ENCODE measurements around the gene TMLHE.
"Not testable (repeated sequence)": the region's sequence is repeated elsewhere in the genome, so short reads cannot be mapped to it uniquely, and the experiment has no call there.

The TMLHE gene, protein sequence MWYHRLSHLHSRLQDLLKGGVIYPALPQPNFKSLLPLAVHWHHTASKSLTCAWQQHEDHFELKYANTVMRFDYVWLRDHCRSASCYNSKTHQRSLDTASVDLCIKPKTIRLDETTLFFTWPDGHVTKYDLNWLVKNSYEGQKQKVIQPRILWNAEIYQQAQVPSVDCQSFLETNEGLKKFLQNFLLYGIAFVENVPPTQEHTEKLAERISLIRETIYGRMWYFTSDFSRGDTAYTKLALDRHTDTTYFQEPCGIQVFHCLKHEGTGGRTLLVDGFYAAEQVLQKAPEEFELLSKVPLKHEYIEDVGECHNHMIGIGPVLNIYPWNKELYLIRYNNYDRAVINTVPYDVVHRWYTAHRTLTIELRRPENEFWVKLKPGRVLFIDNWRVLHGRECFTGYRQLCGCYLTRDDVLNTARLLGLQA

DNA sequence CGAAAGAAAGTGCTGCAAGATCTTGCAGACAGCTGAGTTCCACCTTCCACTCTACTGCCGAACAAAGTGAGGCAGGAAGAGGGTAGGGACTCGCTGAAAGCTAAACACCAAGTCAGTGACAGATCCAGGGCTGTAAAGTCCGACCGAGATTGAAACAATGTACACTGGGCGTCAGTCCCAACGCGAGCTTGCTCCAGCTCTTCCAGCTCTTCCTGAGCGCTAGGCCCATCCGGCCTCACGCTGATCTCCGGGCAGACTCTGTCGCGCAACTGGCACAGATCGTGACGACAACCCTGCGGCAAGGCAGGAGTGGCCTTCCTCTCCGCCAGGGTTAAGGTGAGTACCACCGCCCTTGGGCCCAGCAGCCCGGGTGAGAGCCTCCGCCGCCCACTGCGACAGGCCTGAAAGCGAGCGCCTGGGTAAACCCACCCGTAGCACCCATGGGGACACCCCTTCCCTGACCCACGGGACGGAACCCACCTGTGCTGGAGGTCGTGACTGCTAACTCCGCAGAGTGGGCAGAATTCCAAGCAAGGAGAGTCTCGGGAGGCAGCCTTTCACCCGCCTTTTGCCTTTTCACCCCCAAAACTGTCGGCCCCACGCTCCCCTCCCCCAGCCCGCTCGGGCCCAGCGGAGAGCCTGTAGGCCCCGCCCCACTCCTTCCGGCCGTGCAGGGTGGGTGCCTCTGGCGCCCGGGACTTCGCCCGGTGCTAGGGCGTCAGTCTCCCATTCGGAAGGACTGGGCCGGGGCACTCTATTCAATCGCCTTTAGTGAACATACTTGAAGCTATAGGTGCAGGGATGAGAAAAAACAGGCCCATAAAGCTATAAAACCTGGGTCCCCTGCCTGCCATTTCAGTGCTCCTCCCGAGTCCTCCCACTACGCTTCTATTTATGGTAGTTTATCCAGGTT is at the start of gene TMLHE, which contains the start of gene SPRY3:
Gene TMLHE, minus strand, starts transcription at position 641 of the 913 bp plus-strand sequence. CDS start 67,676 bp downstream, outside the sequence.
Gene SPRY3, plus strand, starts transcription at position 275 of the 913 bp plus-strand sequence.
- DNase-seq: peak; percentile 73

DNA sequence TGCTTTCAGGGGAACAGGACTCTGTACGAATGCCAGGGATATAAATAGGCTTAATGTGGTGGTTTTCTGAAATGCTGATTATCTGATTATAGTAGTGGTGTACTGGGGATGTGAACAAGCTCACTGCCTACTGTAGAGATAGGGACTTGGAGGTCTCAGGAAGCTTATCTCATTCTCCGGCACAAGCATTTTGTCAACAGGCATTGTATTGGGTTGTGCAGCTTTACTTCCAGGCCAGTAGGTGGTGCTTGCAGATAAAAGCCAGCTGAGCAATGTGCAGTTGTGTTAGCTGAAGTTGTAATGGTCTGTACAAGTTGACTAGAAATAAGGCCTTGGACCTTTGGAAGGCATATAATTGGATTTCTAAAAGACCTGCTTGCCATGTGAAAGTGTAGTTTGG is 49.5 kb upstream of the TMLHE start:
- DNase-seq: no peak

DNA sequence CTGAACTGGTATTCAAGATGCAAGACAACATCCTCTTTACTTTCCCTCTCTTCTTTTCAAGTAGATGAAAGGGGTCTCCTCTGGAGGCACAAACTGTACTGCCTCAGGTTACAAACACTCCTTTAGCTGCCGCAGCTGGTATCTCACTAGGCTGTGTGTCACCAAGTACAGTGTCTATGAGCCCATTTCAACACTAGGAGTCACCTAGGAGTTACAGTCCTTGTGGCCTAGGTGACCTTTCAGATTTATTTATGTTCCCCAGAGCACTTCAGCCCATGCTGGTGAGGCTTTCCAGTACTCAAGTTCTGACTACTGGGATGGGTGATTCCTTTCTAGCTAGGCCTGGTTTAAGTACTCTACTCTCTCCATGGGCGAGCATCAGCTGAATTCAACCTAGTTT is 32.4 kb upstream of the TMLHE start:
- no peak for DNase-seq

DNA sequence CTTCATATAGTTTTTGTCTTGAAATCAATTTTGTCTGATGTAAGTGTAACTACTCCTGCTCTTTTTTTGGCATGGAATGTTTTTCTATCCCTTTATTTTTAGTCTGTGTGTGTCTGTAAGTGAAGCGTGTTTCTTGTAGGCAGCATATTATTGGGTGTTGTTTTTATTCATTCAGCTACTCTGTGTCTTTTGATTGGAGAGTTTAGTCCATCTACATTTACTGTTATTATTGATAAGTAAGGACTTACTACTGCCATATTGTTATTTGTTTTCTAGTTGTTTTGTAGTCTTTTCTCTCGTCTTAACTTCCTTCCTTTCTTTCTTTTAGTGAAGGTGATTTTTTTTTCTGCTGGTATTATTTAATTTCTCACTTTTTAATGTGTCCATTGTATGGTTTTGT is 30.5 kb upstream of the TMLHE start:
- no peak for DNase-seq

DNA sequence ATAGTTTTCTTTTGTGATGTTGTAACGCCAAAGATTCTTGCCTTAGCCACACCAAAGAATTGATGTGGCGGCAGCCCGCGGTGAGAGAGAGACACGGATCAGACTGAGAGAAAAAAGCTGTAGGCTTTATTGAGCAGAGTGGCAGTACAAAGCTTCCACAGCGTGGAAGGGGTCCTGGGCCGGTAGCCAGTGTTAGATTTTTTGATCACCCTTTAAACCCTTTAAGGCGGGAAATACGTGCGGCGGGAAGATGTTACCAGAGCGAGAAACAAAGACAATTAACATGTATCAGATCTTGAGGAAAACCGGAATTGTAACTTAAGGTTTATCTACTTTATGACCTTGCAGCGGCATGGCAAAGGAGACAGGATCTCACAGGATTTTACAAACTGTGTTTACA is 28.6 kb upstream of the TMLHE start:
- not testable (repeated sequence) for DNase-seq

DNA sequence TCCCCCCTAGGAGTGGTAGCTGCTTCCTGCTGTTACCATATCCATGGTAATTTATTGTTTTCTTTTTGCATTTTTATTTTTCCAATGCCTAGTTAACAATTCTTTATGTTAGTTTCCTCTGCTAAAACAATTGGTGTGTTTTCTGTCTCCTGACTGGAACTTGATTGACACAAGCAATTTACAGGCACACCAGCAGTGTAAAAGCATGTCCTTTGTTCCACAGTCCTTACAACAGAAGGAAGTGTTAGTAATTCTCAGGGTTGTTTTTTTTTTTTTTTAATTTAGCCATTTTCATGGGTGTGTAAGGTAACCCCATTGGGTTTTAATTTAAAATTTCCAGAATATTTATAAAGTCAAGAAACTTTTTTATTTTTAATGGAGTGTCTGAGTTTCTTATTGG is 25.0 kb upstream of the TMLHE start:
- no peak for DNase-seq

DNA sequence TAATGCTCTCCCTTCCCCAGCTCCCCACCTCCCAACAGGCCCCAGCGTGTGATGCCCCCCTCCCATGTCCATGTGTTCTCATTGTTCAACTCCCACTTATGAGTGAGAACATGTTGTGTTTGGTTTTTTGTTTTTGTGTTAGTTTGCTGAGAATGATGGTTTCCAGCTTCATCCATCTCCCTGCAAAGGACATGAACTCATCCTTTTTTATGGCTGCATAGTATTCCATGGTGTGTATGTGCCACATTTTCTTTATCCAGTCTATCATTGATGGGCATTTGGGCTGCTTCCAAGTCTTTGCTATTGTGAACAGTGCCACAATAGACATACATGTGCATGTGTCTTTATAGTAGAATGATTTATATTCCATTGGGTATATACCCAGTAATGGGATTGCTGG is 22.3 kb upstream of the TMLHE start:
- not testable (repeated sequence) for DNase-seq

DNA sequence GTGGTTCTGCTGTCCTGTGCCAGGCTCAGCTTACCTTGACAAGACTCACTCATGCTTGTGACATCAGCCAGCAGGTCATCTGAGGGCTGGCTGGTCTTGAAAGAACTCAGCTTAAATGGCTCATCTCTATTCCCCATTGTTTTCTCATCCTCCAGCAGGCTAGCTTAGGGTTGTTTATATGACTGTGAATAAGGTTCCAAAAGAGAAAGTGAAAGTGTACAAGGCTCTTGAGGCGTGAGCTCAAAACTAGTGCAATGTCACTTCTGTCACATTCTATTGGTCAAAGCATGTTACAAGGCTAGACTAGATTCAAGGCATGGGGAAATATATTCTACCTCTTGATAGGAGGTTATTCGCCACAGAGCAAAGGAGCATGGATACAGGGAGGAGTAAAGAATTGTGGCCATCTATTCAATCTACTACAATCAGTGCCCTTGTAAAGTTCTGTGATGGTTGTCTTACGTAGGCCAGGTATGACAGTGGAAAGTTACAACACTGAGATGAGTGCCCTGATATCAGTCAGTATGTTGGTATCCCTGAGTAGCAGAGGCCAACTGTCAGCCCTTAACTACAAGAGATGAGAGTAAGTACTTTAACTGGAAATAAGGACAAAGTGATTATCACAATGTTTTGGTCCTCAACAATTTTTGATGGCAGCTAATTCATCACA is 19.8 kb upstream of the TMLHE start:
- no peak for DNase-seq

DNA sequence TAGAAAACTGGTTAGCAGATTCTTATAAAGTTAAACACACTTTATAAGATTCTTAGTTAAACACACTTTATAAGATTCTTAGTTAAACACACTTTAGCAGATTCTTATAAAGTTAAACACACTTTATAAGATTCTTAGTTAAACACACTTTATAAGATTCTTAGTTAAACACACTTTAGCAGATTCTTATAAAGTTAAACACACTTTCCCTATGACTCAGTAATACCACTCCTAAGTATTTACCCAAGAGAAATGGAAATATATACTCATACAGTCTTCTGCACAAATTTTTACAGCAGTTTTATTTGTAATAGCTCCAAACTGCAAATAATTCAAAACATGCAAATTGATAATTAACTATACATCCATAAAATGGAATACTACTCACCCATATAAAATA is 7.4 kb upstream of the TMLHE start:
- not testable (repeated sequence) for DNase-seq

DNA sequence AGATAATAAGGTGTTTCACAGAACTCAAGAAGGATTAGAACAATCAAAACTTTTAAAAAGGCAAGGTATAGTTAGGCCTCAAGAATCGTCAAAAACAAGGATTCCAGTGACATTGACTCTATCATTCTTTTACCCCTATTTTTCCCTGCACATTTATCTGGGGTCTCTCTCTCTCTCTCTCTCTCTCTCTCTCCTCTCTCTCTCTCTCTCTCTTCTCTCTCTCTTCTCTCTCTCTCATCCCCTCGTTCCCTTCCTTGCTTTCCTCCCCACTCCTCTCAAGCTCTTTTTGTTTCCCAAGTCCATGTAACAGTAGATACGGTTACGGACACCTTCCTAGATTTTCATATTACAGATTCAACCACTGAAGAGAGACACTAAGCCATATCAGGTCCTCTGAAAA is 3.2 kb upstream of the TMLHE start:
- no peak for DNase-seq

DNA sequence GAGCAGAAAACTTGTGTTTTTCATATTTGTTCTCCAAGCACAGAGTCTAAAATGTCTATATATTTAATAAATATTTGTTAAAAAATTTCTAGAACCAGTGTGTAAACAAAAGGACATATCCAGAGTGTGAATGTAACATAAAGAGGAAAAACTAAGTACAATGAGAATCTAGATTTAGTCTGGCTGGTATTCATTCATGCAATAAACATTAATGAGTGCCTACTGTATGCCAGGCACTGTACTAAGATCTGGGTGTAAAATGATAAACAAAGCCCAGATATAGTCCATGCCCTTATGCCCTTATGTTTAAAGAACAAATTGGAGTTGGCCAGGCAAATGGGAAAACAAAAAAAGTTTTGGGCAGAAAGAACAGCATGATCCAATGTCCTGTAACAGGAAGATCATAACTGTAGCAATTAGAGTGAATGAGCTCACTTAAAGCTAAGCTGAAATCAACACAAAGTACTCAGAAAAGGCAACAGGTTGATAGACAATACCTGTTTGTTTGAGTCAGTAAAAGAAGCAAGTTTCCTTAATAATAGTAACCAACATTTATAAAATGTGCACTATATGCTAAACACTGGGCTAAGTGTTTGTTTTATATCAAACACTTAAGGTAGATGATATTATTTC is 1.3 kb upstream of the TMLHE start:
- no peak for DNase-seq

DNA sequence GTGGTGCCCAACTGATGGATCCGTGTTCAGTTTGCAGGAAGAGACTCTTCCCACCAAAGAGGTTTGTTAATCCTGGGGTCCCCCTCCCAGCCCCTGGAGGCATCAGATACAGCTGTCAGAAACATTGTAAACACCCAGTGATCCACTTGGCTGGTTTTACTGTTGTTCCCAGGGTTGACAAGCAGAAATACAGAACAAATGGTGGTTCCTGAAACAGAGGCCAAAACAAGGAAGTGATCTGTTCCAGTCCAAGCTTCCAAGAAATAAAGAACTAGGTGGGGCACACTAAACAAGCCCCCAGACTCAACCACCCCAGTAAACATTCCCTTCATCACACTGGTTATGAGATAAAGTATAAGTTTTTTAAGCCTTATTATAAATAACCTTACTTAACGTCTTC is 1.4 kb downstream of the TMLHE start:
- no peak for DNase-seq

DNA sequence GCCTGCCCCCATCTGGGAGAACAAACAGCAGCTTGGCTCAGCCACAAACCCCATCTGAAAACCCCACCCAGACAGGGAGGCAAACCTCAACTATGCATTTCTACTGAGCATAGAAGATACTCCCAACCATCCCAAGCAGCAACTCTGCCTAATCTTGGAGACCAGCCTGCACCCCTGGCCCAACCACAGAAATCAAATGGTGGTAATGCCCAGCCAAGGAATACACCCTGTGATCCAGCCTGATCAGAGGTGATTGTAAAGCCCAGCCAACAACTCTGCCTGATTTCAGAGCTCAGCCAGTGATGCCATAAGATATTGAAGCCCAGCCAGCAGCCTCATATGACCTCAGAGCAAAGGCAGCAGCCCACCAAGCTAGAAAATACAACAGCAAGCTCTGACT is 19.8 kb downstream of the TMLHE start:
- no peak for DNase-seq

DNA sequence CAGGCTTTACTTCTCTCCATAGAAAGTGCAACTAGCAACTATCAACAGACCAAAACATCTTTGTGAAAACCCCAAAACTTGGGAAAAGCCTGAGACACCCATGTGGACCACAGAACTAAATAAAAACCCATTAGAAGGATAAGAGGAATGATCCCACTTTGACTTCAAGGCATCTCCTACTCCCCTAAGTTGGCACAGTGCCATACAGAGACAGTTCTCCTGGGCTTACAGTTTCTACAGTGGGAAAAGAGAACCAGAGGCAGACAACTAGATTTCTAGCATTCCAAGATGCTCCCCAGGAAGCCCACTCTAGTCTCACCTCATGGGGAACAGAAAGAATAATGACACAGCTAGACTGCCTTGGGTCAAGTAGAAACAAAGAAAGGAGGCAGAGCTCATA is 20.4 kb downstream of the TMLHE start:
- DNase-seq: no peak

DNA sequence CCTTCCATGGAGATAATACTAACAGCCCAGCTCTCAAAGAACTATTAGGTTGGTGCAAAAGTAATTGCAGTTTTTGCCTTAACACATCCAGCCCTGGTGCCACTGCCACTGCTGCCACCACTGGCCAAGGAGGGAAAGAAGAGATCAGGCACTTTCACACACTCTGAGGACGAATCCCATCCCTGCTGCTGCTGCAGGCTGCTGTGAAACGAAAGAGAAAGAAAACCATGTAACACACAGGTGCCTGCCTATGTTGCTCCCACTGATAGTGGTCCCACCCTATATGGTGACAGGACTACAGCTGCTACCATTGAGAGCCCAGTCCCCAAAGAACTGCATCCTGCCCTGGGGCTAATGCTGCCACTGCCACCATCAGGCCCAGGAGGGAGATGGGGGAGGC is 35.1 kb downstream of the TMLHE start:
- no peak for DNase-seq

DNA sequence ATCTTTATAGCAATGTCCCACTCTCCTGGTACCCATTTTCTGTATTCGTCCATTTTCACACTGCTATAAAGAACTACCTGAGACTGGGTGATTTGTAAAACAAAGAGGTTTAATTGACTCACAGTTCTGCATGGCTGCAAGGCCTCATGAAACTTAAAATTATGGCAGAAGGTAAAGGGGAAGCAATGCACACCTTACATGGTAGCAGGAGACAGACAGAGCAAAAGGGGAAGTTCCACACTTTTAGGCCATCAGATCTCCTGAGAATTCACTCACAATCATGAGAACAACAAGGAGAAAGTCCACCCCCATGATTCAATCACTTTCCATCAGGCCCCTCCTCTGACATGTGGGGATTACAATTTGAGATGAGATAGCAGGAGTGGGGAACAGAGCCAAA is 49.7 kb downstream of the TMLHE start:
- DNase-seq: no peak

DNA sequence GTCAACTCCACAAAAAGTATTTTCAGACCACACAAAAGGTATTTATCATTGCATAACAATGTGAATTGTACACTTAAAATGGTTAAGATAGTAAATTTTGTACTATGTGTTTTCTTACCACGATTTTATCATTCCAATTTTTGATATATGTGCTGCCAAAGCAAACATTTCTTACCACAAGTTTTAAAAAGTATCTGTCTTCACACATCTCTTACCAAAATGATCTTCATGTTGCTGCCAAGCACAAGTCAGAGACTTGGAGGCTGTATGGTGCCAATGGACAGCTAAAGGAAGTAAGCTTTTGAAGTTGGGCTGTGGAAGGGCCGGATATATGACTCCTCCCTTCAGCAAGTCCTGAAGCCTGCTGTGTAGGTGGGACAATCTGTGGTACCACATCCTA is 67.9 kb downstream of the TMLHE start:
- DNase-seq: no peak

DNA sequence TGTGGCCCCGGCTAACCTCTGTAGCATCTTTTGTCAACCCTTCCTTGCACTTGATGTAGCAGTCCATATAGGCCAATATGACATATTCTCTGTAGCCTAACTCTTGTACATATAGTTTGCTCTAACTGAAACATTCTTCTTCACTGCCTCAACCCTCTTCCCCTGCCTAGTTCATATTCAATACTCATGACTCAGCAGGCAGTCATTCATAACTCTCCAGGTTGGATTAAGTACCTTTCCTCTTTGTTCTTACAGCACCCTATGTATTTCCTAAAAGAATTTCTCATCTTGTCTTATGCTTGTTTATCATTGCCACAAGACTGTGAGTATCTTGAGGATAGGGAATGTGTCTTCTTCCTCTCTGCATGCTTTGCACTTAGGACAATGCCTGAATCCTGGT is 76.9 kb downstream of the TMLHE start:
- DNase-seq: no peak

DNA sequence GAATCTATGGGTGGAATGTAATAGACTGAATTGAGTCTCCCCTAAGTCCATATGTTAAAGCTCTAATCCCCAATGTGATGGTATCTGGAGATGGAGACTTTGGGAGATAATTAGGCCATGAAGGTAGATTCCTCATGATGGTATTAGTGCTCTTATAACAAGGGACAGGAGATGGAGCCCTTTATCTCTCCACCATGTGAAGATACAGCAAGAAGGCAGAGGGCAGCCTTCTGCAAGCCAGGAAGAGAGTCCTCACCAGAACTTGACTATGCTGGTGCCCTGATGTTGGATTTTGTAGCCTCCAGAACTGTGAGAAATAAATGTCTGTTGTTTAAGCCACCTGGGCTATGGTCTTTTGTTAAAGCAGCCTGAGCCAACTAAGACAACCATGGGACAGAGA is 78.0 kb downstream of the TMLHE start:
- DNase-seq: no peak

DNA sequence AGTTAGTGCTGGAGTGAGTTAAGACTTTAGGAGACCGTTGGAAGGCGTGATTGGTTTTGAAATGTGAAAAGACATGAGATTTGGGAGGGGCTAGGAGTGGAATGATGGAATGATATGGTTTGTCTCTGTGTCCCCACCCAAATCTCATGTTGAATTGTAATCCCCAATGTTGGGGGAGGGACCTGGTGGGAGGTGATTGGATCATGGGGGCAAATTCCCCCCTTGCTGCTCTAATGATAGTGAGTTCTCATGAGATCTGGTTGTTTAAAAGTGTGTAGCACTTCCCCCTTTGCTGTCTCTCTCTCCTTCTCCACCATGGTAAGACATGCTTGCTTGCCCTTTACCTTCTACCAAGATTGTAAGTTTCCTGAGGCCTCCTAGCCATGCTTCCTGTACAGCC is 85.7 kb downstream of the TMLHE start:
- DNase-seq: not testable (repeated sequence)

DNA sequence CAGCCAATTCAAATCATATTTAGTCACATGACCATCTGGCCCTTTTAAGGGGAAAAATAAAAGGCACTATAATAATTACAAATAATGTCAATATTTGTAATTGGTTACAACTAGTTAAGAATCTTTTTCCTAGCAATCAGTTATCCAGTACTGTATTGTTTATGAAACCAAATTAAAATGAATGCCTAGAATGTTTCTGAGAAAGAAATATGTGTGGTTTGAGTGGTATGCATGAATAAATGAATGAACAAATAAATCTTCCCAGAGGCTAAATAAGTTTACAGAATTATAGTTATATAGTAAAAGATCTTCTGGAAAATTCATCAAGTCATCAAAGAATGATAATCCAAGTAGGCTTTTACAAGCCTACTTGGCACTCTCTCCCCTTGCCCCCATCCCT is 98.5 kb downstream of the TMLHE start:
- DNase-seq: no peak

DNA sequence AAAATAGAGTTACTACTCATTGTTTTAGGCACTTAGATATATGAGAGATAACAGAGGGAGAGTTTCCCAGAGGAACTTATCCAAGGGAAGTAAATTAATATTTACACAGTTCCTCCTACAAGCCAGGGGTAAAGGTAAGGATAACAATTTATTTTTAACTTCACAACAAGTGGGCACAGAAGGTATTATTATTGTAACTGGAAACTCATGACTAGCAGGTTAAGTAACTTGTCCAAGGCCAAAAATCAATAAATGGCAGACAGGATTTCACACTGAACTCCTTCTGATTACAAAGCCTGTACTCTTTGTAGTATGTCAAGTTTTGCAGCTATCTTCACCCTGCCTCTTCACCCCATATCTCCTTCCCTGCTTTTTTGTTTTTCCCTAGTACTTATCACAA is 107.5 kb downstream of the TMLHE start:
- no peak for DNase-seq

DNA sequence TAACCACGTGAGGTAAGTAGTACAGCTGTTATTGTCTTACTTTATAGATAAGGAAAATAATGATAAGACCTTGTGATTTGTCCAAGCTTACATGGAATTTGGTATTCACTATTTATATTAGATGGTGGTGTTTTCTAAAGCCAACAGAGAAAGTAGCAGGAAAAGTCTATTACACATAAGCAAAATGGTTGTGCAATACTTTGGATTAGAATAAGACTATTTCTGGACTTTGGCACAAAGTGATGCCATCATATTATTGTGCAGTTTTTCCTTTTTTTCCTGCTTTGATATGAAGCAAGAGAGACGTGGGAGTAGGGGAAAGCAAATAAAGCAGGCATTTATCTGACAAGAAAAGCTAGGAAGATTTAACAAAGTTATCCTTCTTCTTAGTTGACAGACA is 117.6 kb downstream of the TMLHE start:
- DNase-seq: not testable (repeated sequence)

Data from CD4-positive, alpha-beta T cell treated with Interleukin-17A for 4 hours (primary cell).